Ovary (tissue), 3 donors: ENCODE data around the gene NGF.

Experiments
- EP300 ChIP-seq: sonication (generic); formaldehyde crosslinking; IDR thresholded peaks from one replicate; pipeline ENCODE4 v1.6.1; 2017; ENCODE audit warnings: antibody characterized with exemption
- POLR2A ChIP-seq: fragments of 450-650 bp; IDR thresholded peaks from one replicate; pipeline ENCODE4 v1.6.1; 2017; ENCODE audit warnings: antibody characterized with exemption, mild to moderate bottlenecking, moderate library complexity
- TF ChIP-seq, protein P1 (sequence below), 3 donors: fragments of 450-650 bp in 2 of 3; fragments of 200-600 bp in 1 of 3; IDR thresholded peaks; one replicate each; pipeline versions ENCODE4 v1.5.1 to v1.8.0; 2016 to 2022; ENCODE audit warnings: antibody characterized with exemption in 3 of 3, mild to moderate bottlenecking in 1 of 3
- donor health status: DM: no; HTN: no; CAD: no.

DNA sequence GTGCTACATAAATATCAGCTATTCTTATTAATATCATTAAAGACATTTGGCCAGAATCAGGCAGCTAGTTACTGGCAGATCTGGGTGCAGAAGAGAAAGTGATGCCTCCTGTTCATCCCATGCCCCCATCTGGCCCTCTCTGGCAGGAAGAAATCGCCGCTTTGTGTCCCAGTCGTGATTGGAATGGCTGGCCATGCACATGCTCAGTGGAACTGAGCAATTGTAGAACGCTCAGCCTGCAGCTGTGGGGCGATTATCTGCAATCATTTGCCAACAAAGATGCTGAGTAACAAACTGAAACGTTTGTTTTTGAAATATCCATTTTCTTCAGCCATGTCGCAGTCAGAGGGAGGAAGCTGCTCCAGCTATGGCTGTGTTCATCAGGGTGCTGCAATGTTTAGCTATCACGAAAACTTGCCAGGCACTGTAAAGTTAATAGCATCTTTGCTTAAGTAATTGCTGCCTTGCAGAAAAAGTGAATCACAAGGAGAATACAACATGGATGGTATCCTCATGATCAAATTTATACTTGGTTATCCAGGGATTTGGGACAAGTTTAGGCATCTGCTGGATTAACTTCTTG is 36.5 kb downstream of the NGF start:
- TF ChIP-seq, protein P1, sequence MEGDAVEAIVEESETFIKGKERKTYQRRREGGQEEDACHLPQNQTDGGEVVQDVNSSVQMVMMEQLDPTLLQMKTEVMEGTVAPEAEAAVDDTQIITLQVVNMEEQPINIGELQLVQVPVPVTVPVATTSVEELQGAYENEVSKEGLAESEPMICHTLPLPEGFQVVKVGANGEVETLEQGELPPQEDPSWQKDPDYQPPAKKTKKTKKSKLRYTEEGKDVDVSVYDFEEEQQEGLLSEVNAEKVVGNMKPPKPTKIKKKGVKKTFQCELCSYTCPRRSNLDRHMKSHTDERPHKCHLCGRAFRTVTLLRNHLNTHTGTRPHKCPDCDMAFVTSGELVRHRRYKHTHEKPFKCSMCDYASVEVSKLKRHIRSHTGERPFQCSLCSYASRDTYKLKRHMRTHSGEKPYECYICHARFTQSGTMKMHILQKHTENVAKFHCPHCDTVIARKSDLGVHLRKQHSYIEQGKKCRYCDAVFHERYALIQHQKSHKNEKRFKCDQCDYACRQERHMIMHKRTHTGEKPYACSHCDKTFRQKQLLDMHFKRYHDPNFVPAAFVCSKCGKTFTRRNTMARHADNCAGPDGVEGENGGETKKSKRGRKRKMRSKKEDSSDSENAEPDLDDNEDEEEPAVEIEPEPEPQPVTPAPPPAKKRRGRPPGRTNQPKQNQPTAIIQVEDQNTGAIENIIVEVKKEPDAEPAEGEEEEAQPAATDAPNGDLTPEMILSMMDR (IDR thresholded peaks at IDR 0.05) = no peak
- TF ChIP-seq POLR2A (no peak), EP300 (no peak)
